Stimulated activated CD8-positive, alpha-beta memory T cell treated with anti-CD3 and anti-CD28 coated beads, Interleukin-15, amount 100 ng/mL, for 1 hour (primary cell): ENCODE measurements around the gene GRB7.

Experiments used
- DNase-seq: peaks from one replicate; pipeline ENCODE4 v3.0.0-alpha.2; 2020; ENCODE audit warnings: low read depth

Gene GRB7

DNA sequence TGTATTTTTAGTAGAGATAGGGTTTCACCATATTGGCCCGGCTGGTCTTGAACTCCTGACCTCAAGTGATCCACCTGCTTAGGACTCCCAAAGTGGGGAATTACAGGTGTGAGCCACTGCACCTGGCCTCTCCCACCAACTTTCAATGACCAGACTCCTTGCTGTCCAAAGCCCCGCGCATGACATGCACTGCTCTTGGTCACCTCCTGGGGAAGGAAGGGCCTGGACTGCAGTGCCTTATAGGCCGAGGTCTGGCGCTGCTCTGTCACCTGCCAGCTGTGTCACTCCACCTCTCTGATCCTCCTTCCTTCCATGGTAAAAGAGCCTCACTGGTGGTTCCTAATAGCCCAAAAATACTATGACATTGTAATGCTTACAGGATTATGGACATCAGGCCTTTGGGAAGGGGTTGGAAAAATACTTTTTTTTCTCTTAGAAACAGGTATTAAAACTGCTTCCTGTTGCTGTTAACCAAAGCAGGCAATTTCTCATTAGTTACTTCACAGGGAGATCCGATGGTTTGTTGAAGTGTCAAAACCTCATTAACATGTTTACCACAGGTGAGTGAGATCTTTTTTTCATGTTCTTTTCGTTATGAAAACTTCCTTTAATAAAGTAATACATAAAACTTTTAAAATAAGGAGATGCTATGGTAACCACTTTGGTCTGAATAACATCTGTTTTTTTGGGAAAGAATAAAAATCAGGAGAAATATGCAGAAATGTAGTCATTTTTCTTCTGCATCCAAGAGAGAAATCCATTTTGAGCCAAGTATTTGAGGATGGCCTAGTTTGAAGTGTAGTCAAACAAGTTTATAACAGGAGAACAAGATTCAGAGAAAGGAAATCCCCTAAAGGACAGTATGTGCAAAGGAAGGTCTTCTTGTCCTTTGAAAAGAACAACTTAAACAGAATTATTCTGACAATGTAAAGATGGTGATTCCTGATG lies 35.5 kb downstream of the GRB7 start:
- no peak for DNase-seq

DNA sequence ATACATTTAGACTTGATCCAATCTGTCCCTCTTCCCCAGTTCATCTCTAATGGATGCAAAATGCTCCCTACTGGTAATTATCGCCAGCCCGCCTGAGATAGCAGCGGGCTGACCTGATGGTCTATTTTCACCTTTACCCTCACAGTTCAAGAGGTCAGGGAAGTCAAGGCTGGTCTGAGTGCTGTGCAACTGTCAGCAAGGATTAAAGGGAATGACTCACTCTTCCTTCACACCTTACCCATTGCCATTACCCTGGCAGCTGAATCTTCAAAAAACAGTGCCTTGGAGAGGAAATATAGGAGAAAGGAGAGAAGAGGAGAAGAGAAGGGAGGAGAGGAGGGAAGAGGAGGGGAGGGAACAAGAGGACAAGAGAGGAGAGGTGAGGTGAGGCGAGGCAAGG lies 36.3 kb downstream of the GRB7 start:
- DNase-seq = no peak

DNA sequence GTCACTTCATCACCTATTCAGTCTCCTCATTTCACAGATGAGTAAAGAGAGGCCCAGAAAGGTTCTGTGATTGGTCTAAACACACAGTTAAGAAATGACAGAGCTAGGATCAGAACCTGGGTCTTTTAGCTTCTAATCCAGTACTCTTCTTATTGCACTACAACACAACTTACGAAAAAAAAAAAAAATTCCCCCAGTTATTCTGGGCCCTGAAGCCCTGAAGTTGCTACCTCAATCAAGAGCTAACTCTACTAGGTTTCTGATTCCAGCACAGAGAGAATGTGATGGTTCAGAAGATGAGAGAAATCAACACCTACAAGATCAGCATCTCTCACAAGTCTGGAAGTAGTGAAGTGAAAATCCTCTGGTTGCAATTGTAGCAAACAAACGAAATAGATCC lies 37.3 kb downstream of the GRB7 start:
- DNase-seq = no peak

DNA sequence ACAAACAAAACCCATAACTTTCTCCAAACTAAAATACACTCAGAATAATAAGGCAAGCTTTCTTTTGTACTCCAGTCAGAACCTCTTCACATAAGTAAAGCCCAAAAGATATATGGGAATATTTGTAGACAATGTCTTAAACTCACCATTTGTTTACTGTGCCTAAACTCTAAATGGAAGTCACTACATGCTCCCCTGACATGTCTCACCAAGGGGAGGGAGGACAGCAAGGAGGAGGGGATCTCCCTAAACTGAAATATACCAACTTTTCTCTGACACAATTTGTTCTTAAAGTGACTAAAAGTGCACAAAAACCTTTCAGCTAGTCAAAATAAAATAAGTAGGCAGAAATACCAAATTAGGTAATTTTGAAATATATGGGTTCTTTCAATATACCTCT lies 38.5 kb downstream of the GRB7 start:
- DNase-seq = no peak

DNA sequence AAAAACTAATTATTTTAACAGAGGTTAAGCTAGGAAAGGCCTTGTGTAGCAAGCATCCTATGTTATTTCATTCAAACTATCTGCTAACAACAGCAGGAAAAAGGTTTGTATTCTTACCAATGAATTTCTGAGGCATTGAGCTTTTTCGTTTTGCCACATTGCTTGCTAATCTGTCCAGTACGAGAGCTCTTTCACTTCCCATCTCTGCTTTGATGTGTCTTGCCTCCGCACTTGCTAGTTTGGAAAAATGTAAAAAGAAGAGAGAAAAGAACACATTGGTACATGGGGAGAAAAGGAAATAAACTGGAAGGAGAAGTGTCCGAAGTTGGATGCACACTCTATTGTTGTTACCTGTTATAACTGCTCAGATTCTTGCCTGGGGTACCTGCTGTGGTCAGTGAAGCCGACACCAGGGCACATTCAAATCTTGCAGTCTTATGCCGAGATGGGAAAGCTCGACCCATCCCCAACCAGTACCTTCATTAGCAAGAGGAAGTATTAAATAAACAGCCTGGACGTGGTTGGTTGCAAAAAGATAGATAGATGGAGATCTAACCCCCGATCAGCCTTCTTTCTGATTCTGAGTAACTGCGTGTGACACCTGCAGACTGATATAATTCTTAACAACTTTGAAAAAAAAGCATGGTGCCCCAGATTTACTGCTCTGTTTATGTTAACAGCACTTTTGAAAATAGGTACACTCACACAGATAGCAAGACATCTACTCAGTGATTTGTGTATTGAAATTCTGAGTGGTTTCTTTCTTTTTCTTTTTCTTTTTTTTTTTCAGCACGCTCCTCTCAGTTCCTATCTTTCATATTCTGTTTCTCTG lies 40.0 kb downstream of the GRB7 start:
- no peak for DNase-seq

DNA sequence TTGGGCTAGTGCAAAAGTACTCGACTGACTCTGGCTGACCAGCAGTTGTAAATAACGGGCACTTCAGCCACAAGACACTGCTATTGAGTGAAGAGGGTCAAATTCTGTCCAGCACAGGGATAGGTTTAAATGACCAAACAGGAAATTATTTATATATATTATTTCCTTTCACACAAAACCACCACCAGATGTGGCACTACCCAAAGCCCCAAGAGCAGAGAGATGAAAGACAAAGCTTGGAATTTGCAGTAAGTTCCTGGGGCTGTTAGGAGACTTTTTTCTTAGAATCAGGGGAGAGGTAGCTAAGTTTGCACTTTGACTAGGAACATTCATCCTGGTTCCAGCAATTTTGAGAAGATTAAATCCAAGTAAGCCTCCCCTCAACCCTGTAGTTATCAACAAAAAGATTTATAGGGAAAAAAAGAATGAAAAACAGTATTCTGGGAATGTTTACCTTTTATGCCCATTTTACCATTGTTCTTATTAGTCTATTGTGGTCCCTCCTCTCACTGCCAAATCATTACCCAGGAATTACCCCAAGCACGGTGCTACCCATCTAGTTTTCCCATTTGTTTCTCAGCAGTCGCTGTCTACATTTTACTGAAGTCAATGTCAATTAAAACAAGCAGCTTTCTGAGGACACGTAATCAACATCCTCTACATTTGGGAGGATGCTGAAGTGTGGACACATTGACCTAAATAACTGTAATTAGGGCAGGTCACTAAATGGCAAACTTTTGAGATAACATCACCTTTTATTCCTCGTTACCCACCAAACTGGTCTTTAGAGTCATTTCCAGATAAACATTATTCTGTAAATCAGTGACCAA lies 43.5 kb downstream of the GRB7 start:
- no peak for DNase-seq

DNA sequence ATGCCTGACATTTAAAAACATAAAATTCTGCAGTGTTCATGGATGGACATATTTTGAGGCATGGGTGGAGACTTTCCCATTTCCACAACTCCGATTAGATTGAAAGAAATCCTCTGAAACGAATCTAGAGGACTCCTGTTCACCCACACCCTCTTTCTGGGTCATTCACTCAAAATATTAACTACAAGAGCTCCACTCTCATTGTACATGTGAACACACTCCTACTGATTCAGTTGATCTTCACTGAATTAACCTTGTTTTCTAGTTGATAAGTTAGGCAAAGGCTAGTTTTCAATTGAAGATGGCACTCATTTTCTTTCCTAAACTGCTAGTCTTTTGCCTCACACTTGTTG lies 44.1 kb downstream of the GRB7 start:
- DNase-seq = no peak

DNA sequence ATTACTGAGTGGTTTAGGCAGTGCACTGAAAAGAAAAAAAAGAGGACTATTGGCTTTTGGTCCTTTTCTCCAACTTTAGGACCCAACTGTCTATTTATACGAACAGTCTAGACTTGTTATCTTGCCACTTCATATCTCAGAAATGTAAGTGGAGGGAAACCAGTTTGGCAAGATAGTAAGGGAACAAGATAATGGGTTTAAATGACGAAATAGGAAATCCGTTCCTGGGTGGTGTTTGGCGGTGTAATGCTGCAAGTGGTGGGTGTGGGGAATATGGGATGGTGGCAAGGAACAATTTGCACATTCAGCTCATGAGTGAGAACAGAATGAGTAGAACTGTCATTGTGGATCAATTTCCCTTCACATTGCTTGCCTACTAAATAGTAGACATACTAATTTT lies 44.7 kb downstream of the GRB7 start:
- no peak for DNase-seq

DNA sequence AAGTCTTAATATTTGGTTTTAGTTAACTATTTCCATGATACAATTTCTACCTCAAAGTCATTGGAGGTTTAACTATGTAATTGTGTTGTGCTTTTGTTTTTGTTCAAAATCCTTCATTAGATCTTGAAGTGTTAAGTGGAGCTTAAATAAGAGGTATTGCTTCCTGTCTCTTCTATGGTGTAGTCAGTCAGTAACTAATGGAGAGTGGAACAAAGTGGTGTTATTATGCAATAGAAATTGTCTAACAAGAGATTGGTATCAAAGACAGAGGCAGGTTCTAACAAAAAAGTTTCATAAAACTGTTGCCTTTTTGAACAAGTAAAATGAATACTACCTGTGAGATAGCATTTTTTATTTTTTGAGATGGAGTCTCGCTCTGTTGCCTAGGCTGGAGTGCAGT lies 45.2 kb downstream of the GRB7 start:
- no peak for DNase-seq

DNA sequence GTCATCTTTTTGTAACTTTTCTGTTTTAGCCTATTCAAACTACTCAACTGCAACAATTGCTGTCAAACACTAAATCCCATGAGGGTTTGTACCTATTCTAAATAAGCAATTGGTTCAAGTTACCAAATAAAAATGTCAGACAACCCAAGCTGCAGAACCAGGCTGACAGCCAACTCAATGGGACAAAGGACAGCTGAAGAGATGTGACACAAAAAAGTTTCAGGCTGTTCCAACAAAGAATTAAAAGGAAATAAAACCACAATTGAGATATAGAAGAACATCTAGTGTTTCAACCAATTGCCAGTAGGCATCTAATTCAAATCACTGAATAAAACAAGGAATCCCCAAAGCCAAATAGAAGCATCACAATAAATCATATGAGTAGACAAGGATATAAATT lies 49.3 kb downstream of the GRB7 start:
- DNase-seq = no peak

DNA sequence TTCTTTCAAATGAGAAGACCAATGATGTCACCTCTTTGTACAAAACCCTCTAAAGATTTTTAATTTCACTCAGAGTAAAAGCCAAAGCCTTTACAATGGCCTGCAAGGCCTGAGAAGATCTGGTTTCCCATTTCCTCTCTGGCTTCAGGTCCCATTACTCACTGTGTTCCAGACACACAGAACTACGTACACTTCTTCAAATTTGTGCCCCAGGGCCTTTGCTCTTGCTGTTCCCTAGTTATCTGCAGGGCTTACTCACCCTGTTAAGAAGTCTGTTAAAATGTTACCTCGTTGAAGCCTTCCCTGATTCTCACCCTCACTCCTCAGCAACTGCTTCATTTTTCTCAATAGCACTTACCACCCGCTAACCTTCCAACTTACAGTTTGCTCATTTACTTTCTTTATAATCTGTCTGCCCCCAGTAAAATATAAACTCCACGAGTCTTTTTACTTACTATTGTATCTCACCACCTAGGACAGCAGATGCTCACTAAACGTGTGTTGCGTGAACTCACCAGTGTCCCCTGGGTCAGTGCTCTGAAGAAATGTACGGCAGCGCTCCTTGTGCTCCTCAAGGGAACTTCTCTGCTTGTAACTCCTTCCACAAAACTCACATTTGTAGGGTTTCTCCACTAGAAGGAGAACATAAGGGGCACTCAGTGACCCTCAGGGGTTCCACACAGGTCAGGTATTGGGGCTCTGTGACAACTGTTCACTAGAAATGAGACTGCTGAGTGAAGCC lies 50.2 kb downstream of the GRB7 start:
- DNase-seq = no peak

DNA sequence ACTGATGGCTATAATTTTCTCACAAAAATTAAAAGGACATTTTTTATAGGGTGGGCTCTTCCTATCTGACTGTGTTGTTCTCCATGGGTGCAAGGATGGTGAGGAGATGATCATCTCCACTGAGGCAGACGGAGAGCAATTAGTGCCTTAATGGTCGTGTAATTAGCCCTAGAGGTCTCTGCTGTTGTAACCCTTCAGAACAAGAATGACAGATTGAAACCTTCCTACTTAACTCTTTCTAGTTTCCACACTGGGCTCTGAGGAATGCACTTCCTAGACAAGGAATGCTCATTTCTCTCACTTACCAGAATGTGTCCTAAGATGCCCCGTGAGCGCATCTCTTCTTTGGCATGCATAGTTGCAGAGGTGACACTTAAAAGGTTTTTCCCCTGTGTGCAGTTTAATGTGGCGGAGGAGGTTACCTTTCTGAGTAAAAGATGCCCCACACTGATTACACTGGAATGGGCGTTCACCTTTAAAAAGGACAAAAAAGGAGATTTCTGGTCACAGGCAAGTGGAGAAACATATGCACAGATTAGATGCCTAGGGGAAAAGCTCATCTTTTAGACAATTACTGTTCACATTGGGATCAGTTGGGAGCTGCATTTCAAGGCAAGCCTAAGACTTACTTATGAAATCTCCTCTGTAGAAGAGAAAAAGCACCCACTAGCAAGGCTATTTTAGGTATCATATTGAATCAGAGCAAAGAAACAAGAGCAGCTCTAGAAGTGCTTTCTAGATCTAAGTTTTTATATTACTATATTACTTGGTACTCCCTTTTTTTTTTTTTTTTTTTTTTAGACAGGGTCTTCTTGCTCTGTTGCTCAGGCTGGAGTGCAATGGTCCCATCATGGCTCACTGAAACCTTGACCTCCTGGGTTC lies 53.6 kb downstream of the GRB7 start:
- no peak for DNase-seq

DNA sequence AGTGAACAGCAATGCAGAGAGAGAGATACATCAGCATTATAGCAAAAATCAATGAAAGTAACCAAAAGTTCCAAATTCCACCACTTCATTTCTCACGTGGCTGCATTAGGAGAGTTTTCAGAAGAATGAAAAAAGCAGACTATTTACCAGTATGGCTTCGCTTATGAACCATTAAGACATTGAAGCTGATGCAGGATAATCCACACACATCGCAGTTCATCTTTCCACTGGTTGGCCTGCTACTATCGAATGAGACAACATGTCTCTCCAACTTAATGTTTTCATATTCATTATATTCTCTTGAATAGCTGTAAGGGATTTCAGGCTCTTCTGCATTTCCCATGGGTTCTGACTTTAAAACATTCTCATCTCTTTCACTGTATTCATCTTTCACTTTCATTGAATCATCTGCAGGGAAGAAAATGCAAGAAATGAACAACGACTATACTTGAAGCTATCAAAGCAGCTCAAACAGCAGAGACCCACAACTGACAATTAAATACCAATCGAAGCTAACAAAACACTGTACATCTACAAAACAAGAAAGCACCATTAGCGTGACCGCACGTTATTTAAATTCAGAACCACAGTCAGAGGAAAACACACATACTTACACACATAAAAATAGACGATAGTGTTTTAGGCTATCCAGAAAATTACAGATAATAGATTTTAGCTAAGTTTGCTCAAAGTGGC lies 54.9 kb downstream of the GRB7 start:
- DNase-seq = no peak

DNA sequence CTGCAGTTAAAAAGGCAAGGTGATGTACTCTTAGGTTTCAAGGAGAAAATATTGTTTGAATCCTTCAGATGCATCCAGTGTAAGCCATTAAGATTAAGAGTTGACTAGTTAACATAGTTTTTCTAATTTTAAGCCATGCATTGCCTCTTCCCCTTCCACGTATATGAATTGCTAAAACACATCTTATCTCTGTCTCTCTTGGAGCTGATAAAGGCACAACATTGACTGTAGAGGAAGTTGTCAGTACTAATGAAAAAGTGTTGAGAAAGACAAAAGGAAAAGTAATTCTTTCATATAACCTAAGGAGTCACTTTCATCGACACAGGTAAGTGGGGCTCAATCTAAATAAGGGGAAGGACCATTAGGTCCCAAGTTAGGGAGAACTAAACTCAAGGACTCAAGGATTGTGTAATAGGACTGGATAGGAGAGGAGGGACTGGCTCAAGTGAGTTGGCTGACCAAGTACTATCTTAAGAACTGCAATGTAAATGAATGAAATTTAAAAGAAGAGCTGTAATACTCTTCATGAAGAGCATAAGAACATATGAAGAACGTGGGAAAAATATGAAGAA lies 55.6 kb downstream of the GRB7 start:
- no peak for DNase-seq

DNA sequence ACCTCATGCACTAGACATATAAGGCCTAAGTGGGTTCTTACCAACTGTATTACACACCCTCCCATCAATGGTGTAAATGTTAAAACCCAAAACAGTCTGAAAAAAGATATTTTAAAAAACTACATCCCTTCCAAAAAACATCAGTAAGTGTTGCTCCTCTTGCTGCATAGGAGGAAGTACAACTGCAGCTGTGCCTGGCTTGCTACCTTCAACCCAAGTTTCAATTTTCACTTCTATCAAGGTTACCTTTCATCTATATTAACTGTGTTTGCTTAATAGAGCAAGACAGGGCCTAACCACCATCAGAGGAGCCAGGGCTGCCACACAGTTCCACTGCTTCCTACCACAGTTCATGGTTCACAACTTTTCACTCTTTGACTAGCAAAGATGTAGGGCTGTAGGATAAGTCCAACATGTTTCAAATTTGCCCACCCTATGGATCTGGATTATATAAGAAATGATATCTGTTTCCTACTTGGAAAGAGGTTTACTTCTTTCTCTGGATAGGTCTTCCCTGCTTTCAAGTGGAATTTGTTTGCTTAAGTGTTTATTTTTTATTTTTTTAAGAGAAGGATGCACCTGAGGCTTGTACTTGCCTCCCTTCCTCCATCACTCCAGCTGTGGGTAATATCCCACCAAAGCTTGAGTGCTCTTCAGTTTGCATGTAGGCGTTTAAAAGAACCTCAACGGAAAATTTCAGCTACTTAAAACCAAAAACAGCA lies 56.7 kb downstream of the GRB7 start:
- DNase-seq = no peak
